Esophagus squamous epithelium (tissue), 5 donors: ENCODE results near the gene ASB18. TPM values are rescaled to one million over a fixed set of nuclear protein-coding genes. Genes with fewer than 3 reads are reported as not detected.

Source experiments
- DNase-seq: peaks from one replicate; lab custom pipeline; 2025; lab: John Stamatoyannopoulos, UW
- H3K27ac ChIP-seq, 4 donors: fragments of 200-600 bp; sonication (generic); one replicate each; pipeline ENCODE4 v1.5.1; 2016 to 2019; ENCODE audit warnings: mild to moderate bottlenecking in 1 of 4
- H3K27me3 ChIP-seq, 4 donors: fragments of 200-600 bp; sonication (generic); 1 replicate in 3 of 4; 2 replicates in 1 of 4; pipeline versions ENCODE4 v1.5.1 to v1.6.0; 2017 to 2021; ENCODE audit warnings: antibody characterized with exemption in 1 of 4
- H3K36me3 ChIP-seq, 3 donors: fragments of 200-600 bp; sonication (generic); one replicate each; pipeline ENCODE4 v1.5.1; 2016 to 2019
- H3K4me1 ChIP-seq, 3 donors: fragments of 200-600 bp; sonication (generic); one replicate each; pipeline ENCODE4 v1.5.1; 2017 to 2019
- H3K4me3 ChIP-seq, 4 donors: fragments of 200-600 bp; sonication (generic); 1 replicate in 3 of 4; 2 replicates in 1 of 4; pipeline ENCODE4 v1.5.1; 2016 to 2019; ENCODE audit warnings: mild to moderate bottlenecking in 2 of 4, moderate library complexity in 1 of 4
- H3K9me3 ChIP-seq, 3 donors: fragments of 200-600 bp; sonication (generic); one replicate each; pipeline ENCODE4 v1.5.1; 2016 to 2019
- CTCF ChIP-seq, 6 experiments: fragments of 450-650 bp in 4 of 6; fragments of 200-600 bp in 2 of 6; sonication (generic) in 2 of 6; IDR thresholded peaks; one replicate each; pipeline ENCODE4 v1.5.1; 2016 to 2019; ENCODE audit warnings: antibody characterized with exemption in 6 of 6, mild to moderate bottlenecking in 4 of 6, moderate library complexity in 4 of 6
- POLR2A ChIP-seq, 4 donors: fragments of 450-650 bp; IDR thresholded peaks; one replicate each; pipeline ENCODE4 v1.6.1; 2017; ENCODE audit warnings: antibody characterized with exemption in 4 of 4, mild to moderate bottlenecking in 4 of 4, moderate library complexity in 3 of 4
- WGBS, 2 donors: methylation state at CpG; one replicate each; pipeline ENCODE4 v1.1.5; 2018; 5-methylcytosine and 5-hydroxymethylcytosine counted together
- intact Hi-C: fragments of 100-400 bp; cut with DNase I; formaldehyde crosslinking; loops from one replicate; pipeline ENCODE4 v1.15.0; 2022
- total RNA-seq, 4 donors: library from RNA; depleted of rRNA; stranded (reverse); fragments of >200 nt; gene quantifications; one replicate each; pipeline ENCODE4 v1.1.0, GENCODE V29; 2016
- donor health status: DM: yes; HTN: yes; CAD: no.

The ASB18 gene
- total RNA-seq, 4 donors from 2014 or later = not detected

- H3K4me3 ChIP-seq = no peak overlapping the region
- intact Hi-C loops = no loop called here
- peaks cover 0 to 61% (median 0%) of the 10 kb centered on the region in 4 donors for H3K27me3 ChIP-seq
- TF ChIP-seq CTCF (IDR thresholded peaks at IDR 0.05) = no peak
- TF ChIP-seq POLR2A (IDR thresholded peaks at IDR 0.05) = no peak
- WGBS, 2 donors = 81 to 92% methylated on average over 2 to 4 of the region's 5 CpGs
- no peak for DNase-seq
- H3K4me1 ChIP-seq = no peaks in the 10 kb centered on the region
- H3K36me3 ChIP-seq = no peaks in the 10 kb centered on the region
- no peak overlapping the region for H3K27ac ChIP-seq
- no peaks in the 10 kb centered on the region for H3K9me3 ChIP-seq
These were observed 19.9 kb downstream of the ASB18 start for GRCh38 chr2:236244256-236244655.

GRCh38 chr2:236242057-236242495, 22.1 kb downstream of the ASB18 start:
- TF ChIP-seq POLR2A (IDR thresholded peaks at IDR 0.05) (no peak), CTCF (IDR thresholded peaks at IDR 0.05) (no peak)
- DNase-seq = no peak
- Histone ChIP-seq H3K27ac (no peak overlapping the region), H3K27me3 (peaks cover 0 to 68% (median 3%) of the 10 kb centered on the region in 4 donors), H3K4me3 (no peak overlapping the region), H3K9me3 (no peaks in the 10 kb centered on the region), H3K4me1 (peaks cover 0 to 7% (median 0%) of the 10 kb centered on the region in 3 donors), H3K36me3 (no peaks in the 10 kb centered on the region)
- WGBS, 2 donors = 77 to 84% methylated on average over 8 of the region's 8 CpGs
- intact Hi-C loops = no loop called here

GRCh38 chr2:236241181-236242056, 22.8 kb downstream of the ASB18 start:
- intact Hi-C loops = no loop called here
- Histone ChIP-seq H3K9me3 (no peaks in the 10 kb centered on the region), H3K27ac (no peak overlapping the region), H3K36me3 (no peaks in the 10 kb centered on the region), H3K27me3 (peaks cover 6 to 74% (median 9%) of the 10 kb centered on the region in 4 donors), H3K4me3 (no peak overlapping the region), H3K4me1 (peaks cover 4 to 13% (median 6%) of the 10 kb centered on the region in 3 donors)
- WGBS, 2 donors = 70 to 76% methylated on average over 13 of the region's 13 CpGs
- DNase-seq = no peak
- TF ChIP-seq CTCF (IDR thresholded peaks at IDR 0.05) (no peak), POLR2A (IDR thresholded peaks at IDR 0.05) (no peak)

GRCh38 chr2:236240228-236240990, 23.8 kb downstream of the ASB18 start:
- peaks cover 8 to 78% (median 17%) of the 10 kb centered on the region in 4 donors for H3K27me3 ChIP-seq
- WGBS, 2 donors = 52 to 63% methylated on average over 7 to 12 of the region's 15 CpGs
- H3K36me3 ChIP-seq = no peaks in the 10 kb centered on the region
- H3K27ac ChIP-seq = no peak overlapping the region
- no peak for DNase-seq
- H3K9me3 ChIP-seq = no peaks in the 10 kb centered on the region
- intact Hi-C loops = no loop called here
- H3K4me3 ChIP-seq = no peak overlapping the region
- H3K4me1 ChIP-seq = peaks cover 4 to 16% (median 8%) of the 10 kb centered on the region in 3 donors
- TF ChIP-seq POLR2A (IDR thresholded peaks at IDR 0.05) (no peak), CTCF (IDR thresholded peaks at IDR 0.05) (no peak)
